Urinary bladder (tissue), 4 donors: Measurements from ENCODE around the gene CCL20. TPM values are rescaled to one million over a fixed set of nuclear protein-coding genes. Genes with fewer than 3 reads are reported as not detected.

ENCODE experiments used
- DNase-seq: peaks from one replicate; pipeline ENCODE4 v3.0.0-alpha.2; 2015; ENCODE audit errors: extremely low spot score
- H3K27ac ChIP-seq: one replicate; pipeline ENCODE4 v1.5.1; 2013; ENCODE audit warnings: low read depth, mild to moderate bottlenecking, moderate library complexity
- H3K36me3 ChIP-seq: one replicate; pipeline ENCODE4 v1.6.1; 2013; ENCODE audit warnings: mild to moderate bottlenecking, moderate library complexity; ENCODE audit not compliant: insufficient read depth
- H3K4me1 ChIP-seq: one replicate; pipeline ENCODE4 v1.6.1; 2013; ENCODE audit warnings: mild to moderate bottlenecking, moderate library complexity; ENCODE audit not compliant: insufficient read depth
- H3K4me3 ChIP-seq: one replicate; pipeline ENCODE4 v1.5.1; 2013; ENCODE audit warnings: low read depth, low read length
- WGBS: extraction: QIAGEN DNeasy Blood & Tissue Kit; methylation state at CpG from one replicate; pipeline ENCODE4 v1.1.7; 2013; 5-methylcytosine and 5-hydroxymethylcytosine counted together
- polyA plus RNA-seq: library from polyadenylated mRNA; stranded (reverse); fragments of 200-250 nt; gene quantifications from one replicate; pipeline ENCODE4 v1.2.3, GENCODE V29; 2013
- small RNA-seq: library from RNA; depleted of rRNA; stranded (forward); fragments of <200 nt; gene quantifications from one replicate; pipeline ENCODE3, GENCODE V24; 2014
- total RNA-seq: library from RNA; depleted of rRNA; stranded (reverse); fragments of >200 nt; gene quantifications from one replicate; pipeline ENCODE4 v1.2.3, GENCODE V29; 2014
- donor health status: healthy with polysubstance abuse.
- donor health status: healthy.

Gene CCL20
- total and polyA plus RNA-seq, 2 donors: 1.5 TPM; not detected in 1

- Histone ChIP-seq H3K36me3 (no peaks in the 10 kb centered on the region), H3K4me1 (no peaks in the 10 kb centered on the region), H3K27ac (no peak overlapping the region), H3K4me3 (no peak overlapping the region)
- WGBS: 36% methylated on average over 2 of the region's 2 CpGs
- no peak for DNase-seq
These were observed 47.4 kb downstream of the CCL20 start for GRCh38 chr2:227861011-227861410.

GRCh38 chr2:227862227-227862740 is 48.6 kb downstream of the CCL20 start:
- H3K4me3 ChIP-seq: no peak overlapping the region
- 63% methylated on average over 8 of the region's 8 CpGs for WGBS
- no peaks in the 10 kb centered on the region for H3K4me1 ChIP-seq
- DNase-seq: no peak
- no peaks in the 10 kb centered on the region for H3K36me3 ChIP-seq
- no peak overlapping the region for H3K27ac ChIP-seq

- H3K27ac ChIP-seq: no peak overlapping the region
- no peaks in the 10 kb centered on the region for H3K4me1 ChIP-seq
- DNase-seq: no peak
- WGBS: 78% methylated on average over 7 of the region's 7 CpGs
- no peaks in the 10 kb centered on the region for H3K36me3 ChIP-seq
- H3K4me3 ChIP-seq: no peak overlapping the region
These were observed 49.3 kb downstream of the CCL20 start for GRCh38 chr2:227862741-227863588.

GRCh38 chr2:227864161-227864756 is 50.6 kb downstream of the CCL20 start:
- no peak overlapping the region for H3K4me3 ChIP-seq
- WGBS: 25% methylated on average over 9 of the region's 9 CpGs
- no peak overlapping the region for H3K27ac ChIP-seq
- no peaks in the 10 kb centered on the region for H3K36me3 ChIP-seq
- no peaks in the 10 kb centered on the region for H3K4me1 ChIP-seq
- peak; percentile 13 for DNase-seq

- Histone ChIP-seq H3K36me3 (no peaks in the 10 kb centered on the region), H3K4me3 (no peak overlapping the region), H3K4me1 (no peaks in the 10 kb centered on the region), H3K27ac (no peak overlapping the region)
- DNase-seq: no peak
- WGBS: 93% methylated on average over 4 of the region's 4 CpGs
These were observed 51.6 kb downstream of the CCL20 start for GRCh38 chr2:227865291-227865690.

Small RNA genes within 50 kb of the gene (small RNA-seq; reads per million reads assigned to genes)
- not detected for gene SNRPGP8

Other genes starting within 250 kb of the CCL20 start
- not detected for gene SCYGR2, start 214.9 kb upstream of the CCL20 start, total RNA-seq
- not detected for gene SCYGR2, start 214.9 kb upstream of the CCL20 start, polyA plus RNA-seq
- not detected for gene SCYGR3, start 199.0 kb upstream of the CCL20 start, total RNA-seq
- not detected for gene SCYGR3, start 199.0 kb upstream of the CCL20 start, polyA plus RNA-seq
- not detected for gene SCYGR4, start 196.3 kb upstream of the CCL20 start, total RNA-seq
- gene SCYGR4, start 196.3 kb upstream of the CCL20 start, polyA plus RNA-seq: not detected
- gene SCYGR5, start 147.0 kb upstream of the CCL20 start, total RNA-seq: not detected
- gene SCYGR5, start 147.0 kb upstream of the CCL20 start, polyA plus RNA-seq: not detected
- 1.4 TPM for gene SLC19A3, start 95.8 kb upstream of the CCL20 start, total RNA-seq
- 1.4 TPM for gene SLC19A3, start 95.8 kb upstream of the CCL20 start, polyA plus RNA-seq
- gene SCYGR6, start 89.1 kb upstream of the CCL20 start, total RNA-seq: not detected
- not detected for gene SCYGR6, start 89.1 kb upstream of the CCL20 start, polyA plus RNA-seq
- gene SCYGR7, start 85.5 kb upstream of the CCL20 start, total RNA-seq: not detected
- gene SCYGR7, start 85.5 kb upstream of the CCL20 start, polyA plus RNA-seq: not detected
- not detected for gene SCYGR8, start 67.9 kb upstream of the CCL20 start, total RNA-seq
- gene SCYGR8, start 67.9 kb upstream of the CCL20 start, polyA plus RNA-seq: not detected
- 0.16 TPM for gene DAW1, start 57.8 kb downstream of the CCL20 start, total RNA-seq
- gene DAW1, start 57.8 kb downstream of the CCL20 start, polyA plus RNA-seq: not detected